K562 (cell line): ENCODE data around the gene ATL3. TPM values are rescaled to one million over a fixed set of nuclear protein-coding genes. Genes with fewer than 3 reads are reported as not detected.
A peak's percentile ranks its signal among the peaks of the same experiment; 100 is the strongest.

ENCODE experiments used
- BHLHE40 ChIP-seq: IDR thresholded peaks from 2 replicates; pipeline ENCODE4 v1.6.1; 2011; ENCODE audit warnings: low read length, improper control_type of control experiment
- BRD4 ChIP-seq: fragments of 200-600 bp; sonication (generic); IDR thresholded peaks from 2 replicates; pipeline ENCODE4 v1.6.1; 2017; ENCODE audit warnings: inconsistent platforms
- EP300 ChIP-seq: IDR thresholded peaks from 2 replicates; pipeline ENCODE4 v1.6.1; 2012; ENCODE audit warnings: low read length, improper control_type of control experiment
- HLTF ChIP-seq: fragments of 450-650 bp; IDR thresholded peaks from 2 replicates; pipeline ENCODE4 v1.6.1; 2016
- HOXB6 ChIP-seq: fragments of 250-450 bp; sonication (Bioruptor Pico); IDR thresholded peaks from 2 replicates; pipeline ENCODE4 v1.5.1; 2022; ENCODE audit warnings: mild to moderate bottlenecking, borderline replicate concordance
- KAT8 ChIP-seq: fragments of 450-650 bp; IDR thresholded peaks from 2 replicates; pipeline ENCODE4 v1.6.1; 2016; ENCODE audit warnings: low read depth, mild to moderate bottlenecking
- PCBP2 ChIP-seq: fragments of 200-400 bp; formaldehyde crosslinking; IDR thresholded peaks from 2 replicates; pipeline ENCODE4 v1.6.1; 2018; ENCODE audit warnings: low read length, low read depth, mild to moderate bottlenecking, moderate library complexity; ENCODE audit not compliant: poor library complexity, severe bottlenecking
- PML ChIP-seq: IDR thresholded peaks from 2 replicates; pipeline ENCODE4 v1.6.1; 2012; ENCODE audit warnings: low read length, inconsistent platforms
- POLR3A ChIP-seq: IDR thresholded peaks from 2 replicates; pipeline ENCODE4 v1.6.1; 2011; ENCODE audit warnings: borderline replicate concordance, mild to moderate bottlenecking, moderate library complexity; ENCODE audit not compliant: insufficient read length, insufficient read depth; ENCODE audit errors: extremely low read depth
- RBBP5 ChIP-seq: fragments of 200-600 bp; sonication (generic); IDR thresholded peaks from 2 replicates; pipeline ENCODE4 v1.6.1; 2012; ENCODE audit warnings: borderline replicate concordance, mild to moderate bottlenecking, low read length, control low read depth, inconsistent platforms; ENCODE audit not compliant: insufficient read depth, poor library complexity, severe bottlenecking
- SFPQ ChIP-seq: fragments of 200-400 bp; formaldehyde crosslinking; IDR thresholded peaks from 2 replicates; pipeline ENCODE4 v1.6.1; 2017; ENCODE audit warnings: mild to moderate bottlenecking, low read depth, low read length, moderate library complexity
- SMARCA5 ChIP-seq: fragments of 450-650 bp; IDR thresholded peaks from 2 replicates; pipeline ENCODE4 v1.6.1; 2016
- SRSF1 ChIP-seq: fragments of 200-400 bp; formaldehyde crosslinking; IDR thresholded peaks from 2 replicates; pipeline ENCODE4 v1.6.1; 2017; ENCODE audit warnings: mild to moderate bottlenecking, low read depth, low read length, moderate library complexity
- TCF7L2 ChIP-seq: fragments of 150-350 bp; IDR thresholded peaks from 2 replicates; pipeline ENCODE4 v1.6.1; 2016; ENCODE audit warnings: low read depth, mild to moderate bottlenecking, low read length, moderate library complexity
- USF2 ChIP-seq: sonication (generic); formaldehyde crosslinking; IDR thresholded peaks from 2 replicates; pipeline ENCODE4 v1.5.0; 2020; ENCODE audit warnings: missing genetic modification reagents
- WHSC1 ChIP-seq: IDR thresholded peaks from one replicate; pipeline ENCODE4 v1.6.1; 2012; ENCODE audit warnings: low read length, control low read depth, inconsistent platforms
- ZBED1 ChIP-seq: IDR thresholded peaks from 2 replicates; pipeline ENCODE4 v1.6.1; 2014
- ZKSCAN8 ChIP-seq: fragments of 200-800 bp; sonication (Bioruptor generic); IDR thresholded peaks from 2 replicates; pipeline ENCODE4 v1.6.1; 2016; ENCODE audit warnings: missing genetic modification characterization, missing compliant biosample characterization
- ZNF239 ChIP-seq: fragments of 250-450 bp; sonication (Bioruptor Pico); IDR thresholded peaks from 2 replicates; pipeline ENCODE4 v1.4.0; 2020; ENCODE audit warnings: mild to moderate bottlenecking
- ZNF24 ChIP-seq: fragments of 450-650 bp; IDR thresholded peaks from 2 replicates; pipeline ENCODE4 v1.6.1; 2016
- ZNF347 ChIP-seq: fragments of 450-650 bp; formaldehyde crosslinking; IDR thresholded peaks from 2 replicates; pipeline ENCODE4 v1.4.0; 2020; ENCODE audit warnings: low read depth, mild to moderate bottlenecking, moderate library complexity
- polyA plus RNA-seq, 8 experiments: library from polyadenylated mRNA; depleted of rRNA in 4 of 8; stranded (reverse) in 5 of 8; unstranded in 3 of 8; fragments of >200 nt; fragmentation: Nextera tagmentation in 2 of 8; fragmentation: Illumina TruSeq in 1 of 8; extraction: Ambion mirVana in 2 of 8; extraction: Trizol in 1 of 8; gene quantifications; 2 replicates each; pipeline versions ENCODE4 v1.2.1 to v1.2.3, GENCODE V29; 2011 to 2014; ENCODE audit warnings: inconsistent platforms in 1 of 8, missing spikeins in 1 of 8
- total RNA-seq, 7 experiments: library from RNA; depleted of rRNA in 6 of 7; stranded (reverse); fragments of >200 nt in 6 of 7; fragmentation: Illumina TruSeq in 2 of 7; extraction: Trizol in 2 of 7; gene quantifications; 2 replicates each; pipeline versions ENCODE4 v1.2.1 to v1.2.3, GENCODE V29; 2011 to 2021; ENCODE audit warnings: low replicate concordance in 1 of 7
- TF ChIP-seq, protein P1 (sequence below): fragments of 450-650 bp; formaldehyde crosslinking; IDR thresholded peaks from 2 replicates; pipeline ENCODE4 v1.4.0; 2020; ENCODE audit warnings: mild to moderate bottlenecking, moderate library complexity

The ATL3 gene
- total and polyA plus RNA-seq, 9 of the 15 experiments (the other 6 are each of a cell fraction or from before 2014, with no cell fraction given): 18.2 to 39.8 (median 23.9) TPM

DNA sequence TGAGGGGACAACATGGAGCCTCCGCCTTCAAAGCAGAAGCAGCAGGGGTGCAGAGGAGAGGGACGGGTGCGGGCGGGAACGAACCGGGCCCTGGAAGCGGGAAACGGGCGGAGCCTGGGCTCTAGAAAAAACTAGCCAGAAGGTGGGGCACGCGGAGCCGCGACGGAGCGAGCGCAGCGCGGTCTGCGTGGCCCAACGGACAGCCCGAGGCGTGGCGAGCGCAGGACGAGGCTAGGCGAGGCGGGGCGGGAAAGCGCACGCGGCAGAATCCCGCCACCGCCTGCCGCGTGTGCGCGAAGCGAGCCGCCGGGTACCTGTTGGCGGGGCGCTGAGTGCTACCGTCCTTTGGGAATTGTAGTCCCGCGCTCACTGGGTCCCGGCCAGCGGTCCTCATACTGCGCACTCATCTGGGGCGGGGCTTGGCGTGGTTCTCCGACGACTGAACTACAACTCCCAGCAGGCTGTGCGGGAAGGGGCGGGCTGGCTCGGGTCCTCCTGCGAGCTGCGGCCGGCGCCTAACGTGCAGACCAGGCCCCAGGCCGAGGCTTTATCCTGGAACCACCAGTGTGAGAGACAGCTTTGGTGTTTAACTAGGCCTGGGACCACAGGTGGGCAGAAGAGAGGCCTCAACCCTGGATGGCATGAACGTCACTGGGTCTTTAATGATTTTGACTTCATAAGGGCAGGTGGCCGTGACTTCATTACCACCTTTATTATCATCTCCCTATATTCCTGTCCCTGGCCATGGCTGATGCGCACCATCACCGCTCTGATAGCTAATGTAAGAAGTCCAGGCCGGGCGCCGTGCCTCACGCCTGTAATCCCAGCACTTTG, at the start of gene ATL3 (continued):
- TF ChIP-seq BHLHE40: peak; percentile 81
- peak; percentile 67 for TF ChIP-seq ZNF239
- TF ChIP-seq, protein P1, sequence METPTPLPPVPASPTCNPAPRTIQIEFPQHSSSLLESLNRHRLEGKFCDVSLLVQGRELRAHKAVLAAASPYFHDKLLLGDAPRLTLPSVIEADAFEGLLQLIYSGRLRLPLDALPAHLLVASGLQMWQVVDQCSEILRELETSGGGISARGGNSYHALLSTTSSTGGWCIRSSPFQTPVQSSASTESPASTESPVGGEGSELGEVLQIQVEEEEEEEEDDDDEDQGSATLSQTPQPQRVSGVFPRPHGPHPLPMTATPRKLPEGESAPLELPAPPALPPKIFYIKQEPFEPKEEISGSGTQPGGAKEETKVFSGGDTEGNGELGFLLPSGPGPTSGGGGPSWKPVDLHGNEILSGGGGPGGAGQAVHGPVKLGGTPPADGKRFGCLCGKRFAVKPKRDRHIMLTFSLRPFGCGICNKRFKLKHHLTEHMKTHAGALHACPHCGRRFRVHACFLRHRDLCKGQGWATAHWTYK (CRISPR knock-in tag): peak; percentile 51
- peak; percentile 84 for TF ChIP-seq ZNF24
- no peak for TF ChIP-seq TCF7L2
- no peak for TF ChIP-seq WHSC1
- TF ChIP-seq POLR3A: no peak
- TF ChIP-seq RBBP5: no peak
- no peak for TF ChIP-seq HOXB6 (CRISPR knock-in tag)
- 0 out of 2 replicates have a peak, but pooled peaks have one; percentile 63 for TF ChIP-seq HLTF
- no peak for TF ChIP-seq ZKSCAN8
- TF ChIP-seq KAT8: no peak
- TF ChIP-seq SMARCA5: no peak
- TF ChIP-seq SFPQ: no peak
- TF ChIP-seq BRD4: no peak
- no peak for TF ChIP-seq SRSF1
- TF ChIP-seq ZBED1: no peak
- no peak for TF ChIP-seq ZNF347 (CRISPR knock-in tag)
- no peak for TF ChIP-seq PCBP2
- 0 out of 2 replicates have a peak, but pooled peaks have one; percentile 28 for TF ChIP-seq PML
- TF ChIP-seq EP300: peak; percentile 45
- no peak; the same call in 1 of the 2 replicates for TF ChIP-seq USF2
